Transverse colon (tissue), 4 donors: ENCODE results near the gene CPNE6. TPM values are rescaled to one million over a fixed set of nuclear protein-coding genes. Genes with fewer than 3 reads are reported as not detected.

Experiments used
- DNase-seq: peaks from one replicate; pipeline ENCODE4 v3.0.0-alpha.2; 2019
- H3K27ac ChIP-seq, 4 donors: fragments of 200-600 bp; sonication (generic); 2 replicates each; pipeline ENCODE4 v1.5.1; 2016 to 2018; ENCODE audit warnings: inconsistent platforms in 4 of 4
- H3K27me3 ChIP-seq: fragments of 200-600 bp; sonication (generic); 2 replicates; pipeline ENCODE4 v1.5.1; 2017; ENCODE audit warnings: inconsistent platforms
- H3K36me3 ChIP-seq, 4 donors: fragments of 200-600 bp; sonication (generic); 2 replicates each; pipeline ENCODE4 v1.5.1; 2017 to 2019; ENCODE audit warnings: inconsistent platforms in 4 of 4
- H3K4me1 ChIP-seq, 4 donors: fragments of 200-600 bp; sonication (generic); 2 replicates each; pipeline ENCODE4 v1.5.1; 2017 to 2020; ENCODE audit warnings: inconsistent platforms in 4 of 4
- H3K4me3 ChIP-seq, 4 donors: fragments of 200-600 bp; sonication (generic); 1 replicate in 1 of 4; 2 replicates in 3 of 4; pipeline versions ENCODE4 v1.5.1 to v1.6.1; 2017 to 2019; ENCODE audit warnings: inconsistent platforms in 4 of 4
- H3K9me3 ChIP-seq, 2 donors: fragments of 200-600 bp; sonication (generic); 2 replicates each; pipeline ENCODE4 v1.5.1; 2017 to 2019; ENCODE audit warnings: inconsistent platforms in 2 of 2
- EP300 ChIP-seq: sonication (generic); formaldehyde crosslinking; IDR thresholded peaks from one replicate; pipeline ENCODE4 v1.6.1; 2017; ENCODE audit warnings: antibody characterized with exemption, low read depth
- POLR2A ChIP-seq: fragments of 450-650 bp; IDR thresholded peaks from one replicate; pipeline ENCODE4 v1.6.1; 2016; ENCODE audit warnings: antibody characterized with exemption, mild to moderate bottlenecking, moderate library complexity
- POLR2AphosphoS5 ChIP-seq, 3 donors: sonication (generic); formaldehyde crosslinking; IDR thresholded peaks; one replicate each; pipeline ENCODE4 v1.6.1; 2016; ENCODE audit warnings: antibody characterized with exemption in 3 of 3
- WGBS, 2 donors: methylation state at CpG; one replicate each; pipeline ENCODE4 v1.1.5; 2018; ENCODE audit warnings: low coverage in 1 of 2; 5-methylcytosine and 5-hydroxymethylcytosine counted together
- in situ Hi-C, 4 donors: fragments of 200-750 bp; cut with MboI; loops; one replicate each; pipeline versions ENCODE4 v1.15.0 to v1.15.1; 2017; ENCODE audit warnings: low sequenced_read_pairs in 3 of 4, low pct_ligation_motif_present in 1 of 4, low pct_unique_long_range_greater_than_20kb in 1 of 4
- intact Hi-C: fragments of 100-400 bp; cut with DNase I; formaldehyde crosslinking; loops from one replicate; pipeline ENCODE4 v1.15.1; 2023; ENCODE audit warnings: low total_unique reads
- total RNA-seq, 4 donors: library from RNA; depleted of rRNA; stranded (reverse); fragments of >200 nt; gene quantifications; one replicate each; pipeline ENCODE4 v1.1.0, GENCODE V29; 2016
- TF ChIP-seq, protein P1 (sequence below), 5 experiments: fragments of 200-600 bp in 3 of 5; fragments of 450-650 bp in 2 of 5; sonication (generic) in 3 of 5; IDR thresholded peaks; 1 replicate in 2 of 5; 2 replicates in 3 of 5; pipeline ENCODE4 v1.5.1; 2016 to 2017; ENCODE audit warnings: antibody characterized with exemption in 5 of 5, inconsistent platforms in 3 of 5, mild to moderate bottlenecking in 2 of 5, moderate library complexity in 1 of 5

The CPNE6 gene
- total RNA-seq, 4 donors from 2014 or later, result 3.4 TPM; not detected in 3

DNA sequence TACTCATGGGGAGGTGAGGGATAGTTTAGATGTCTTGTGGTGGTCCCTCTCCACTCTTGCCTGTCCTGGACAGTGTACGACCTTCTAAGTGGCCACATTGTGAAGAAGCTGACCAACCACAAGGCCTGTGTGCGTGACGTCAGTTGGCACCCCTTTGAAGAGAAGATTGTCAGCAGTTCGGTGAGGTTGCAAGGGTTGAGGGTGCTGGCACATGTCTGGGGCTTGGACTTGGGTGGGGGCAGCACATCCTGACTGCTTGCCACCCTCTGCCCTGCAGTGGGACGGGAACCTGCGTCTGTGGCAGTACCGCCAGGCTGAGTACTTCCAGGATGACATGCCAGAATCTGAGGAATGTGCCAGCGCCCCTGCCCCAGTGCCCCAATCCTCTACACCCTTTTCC lies 51.5 kb downstream of the CPNE6 start:
- Histone ChIP-seq H3K4me3 (no peak overlapping the region), H3K27me3 (no peaks in the 10 kb centered on the region), H3K9me3 (no peaks in the 10 kb centered on the region), H3K27ac (no peak overlapping the region), H3K4me1 (no peaks in the 10 kb centered on the region), H3K36me3 (peaks cover 0 to 59% (median 24%) of the 10 kb centered on the region in 4 donors)
- intact Hi-C loops (no loop called here), in situ Hi-C loops (no loop called here)
- TF ChIP-seq POLR2A, result no peak
- DNase-seq, result no peak
- WGBS, 2 donors, result 91% methylated on average over 8 of the region's 8 CpGs; no CpG with 5 or more reads in 1 of the 2 donors

DNA sequence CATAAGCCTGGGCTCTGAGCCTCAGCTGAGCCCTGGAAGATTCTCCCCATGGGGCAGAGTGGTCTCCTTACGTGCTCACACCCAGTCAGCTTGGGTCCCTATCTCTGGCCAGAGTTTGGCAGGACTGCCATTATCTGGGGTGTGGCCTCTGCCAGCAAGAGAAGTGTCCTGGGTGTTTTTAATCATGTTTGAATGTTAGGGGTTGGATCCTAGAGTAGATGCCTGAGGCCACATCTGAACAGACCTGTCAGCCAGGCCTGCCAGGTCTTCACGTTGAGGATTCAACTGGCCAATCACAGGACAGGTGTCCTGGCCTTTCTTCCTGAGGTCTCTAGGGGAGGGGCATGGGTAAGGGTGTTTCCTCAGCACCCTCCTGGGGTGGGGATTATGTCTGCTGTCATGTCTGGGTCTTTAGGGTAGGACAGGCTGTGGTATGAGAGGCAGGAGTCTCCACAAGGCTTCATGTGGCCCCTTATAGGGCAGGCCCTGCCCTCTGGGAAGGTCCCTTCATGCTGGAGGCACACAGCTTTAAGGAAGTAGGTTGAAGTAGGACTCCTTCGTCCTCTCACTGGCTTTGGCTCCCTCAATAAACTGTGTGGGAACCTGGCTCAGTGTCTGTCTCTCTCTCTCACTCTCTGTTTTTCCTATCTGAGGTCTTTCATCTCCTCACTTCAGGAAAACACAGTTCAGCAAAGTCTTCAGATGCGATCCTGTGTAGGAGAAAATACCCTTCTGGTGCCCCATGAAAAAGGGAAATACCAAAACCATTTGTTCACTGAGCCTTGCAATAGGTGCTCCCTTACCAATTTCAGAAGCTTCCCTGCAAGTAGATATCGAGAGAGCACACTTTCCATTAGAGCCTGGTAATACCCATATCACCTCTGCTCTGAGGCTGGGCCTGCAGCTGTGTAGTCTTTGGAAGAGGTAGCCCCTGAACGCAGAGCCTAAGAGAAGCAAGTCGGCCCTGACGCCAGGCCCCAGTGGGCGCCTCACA lies 52.4 kb downstream of the CPNE6 start:
- Histone ChIP-seq H3K27ac (no peak overlapping the region), H3K9me3 (no peaks in the 10 kb centered on the region), H3K4me1 (no peaks in the 10 kb centered on the region), H3K4me3 (no peak overlapping the region), H3K27me3 (no peaks in the 10 kb centered on the region), H3K36me3 (peaks cover 0 to 51% (median 20%) of the 10 kb centered on the region in 4 donors)
- TF ChIP-seq POLR2AphosphoS5 (IDR thresholded peaks at IDR 0.05), result no peak
- no peak for TF ChIP-seq EP300
- TF ChIP-seq POLR2A, result no peak
- TF ChIP-seq, protein P1, sequence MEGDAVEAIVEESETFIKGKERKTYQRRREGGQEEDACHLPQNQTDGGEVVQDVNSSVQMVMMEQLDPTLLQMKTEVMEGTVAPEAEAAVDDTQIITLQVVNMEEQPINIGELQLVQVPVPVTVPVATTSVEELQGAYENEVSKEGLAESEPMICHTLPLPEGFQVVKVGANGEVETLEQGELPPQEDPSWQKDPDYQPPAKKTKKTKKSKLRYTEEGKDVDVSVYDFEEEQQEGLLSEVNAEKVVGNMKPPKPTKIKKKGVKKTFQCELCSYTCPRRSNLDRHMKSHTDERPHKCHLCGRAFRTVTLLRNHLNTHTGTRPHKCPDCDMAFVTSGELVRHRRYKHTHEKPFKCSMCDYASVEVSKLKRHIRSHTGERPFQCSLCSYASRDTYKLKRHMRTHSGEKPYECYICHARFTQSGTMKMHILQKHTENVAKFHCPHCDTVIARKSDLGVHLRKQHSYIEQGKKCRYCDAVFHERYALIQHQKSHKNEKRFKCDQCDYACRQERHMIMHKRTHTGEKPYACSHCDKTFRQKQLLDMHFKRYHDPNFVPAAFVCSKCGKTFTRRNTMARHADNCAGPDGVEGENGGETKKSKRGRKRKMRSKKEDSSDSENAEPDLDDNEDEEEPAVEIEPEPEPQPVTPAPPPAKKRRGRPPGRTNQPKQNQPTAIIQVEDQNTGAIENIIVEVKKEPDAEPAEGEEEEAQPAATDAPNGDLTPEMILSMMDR (IDR thresholded peaks at IDR 0.05), result no peak
- no peak for DNase-seq
- in situ Hi-C loops, result no loop called here
- WGBS, 2 donors, result 75 to 100% methylated on average over 1 to 9 of the region's 9 CpGs
- intact Hi-C loops, result no loop called here

GRCh38 chr14:24126939-24127338 lies 55.6 kb downstream of the CPNE6 start:
- in situ Hi-C loops, result no loop called here

GRCh38 chr14:24127673-24128072 lies 56.3 kb downstream of the CPNE6 start:
- in situ Hi-C loops, result no loop called here
- peaks cover 0 to 13% (median 3%) of the 10 kb centered on the region in 4 donors for H3K36me3 ChIP-seq
- WGBS, 2 donors, result 64 to 87% methylated on average over 2 of the region's 2 CpGs
- H3K27me3 ChIP-seq, result no peaks in the 10 kb centered on the region
- TF ChIP-seq POLR2AphosphoS5 (IDR thresholded peaks at IDR 0.05), result no peak
- TF ChIP-seq, protein P1 (IDR thresholded peaks at IDR 0.05), result no peak
- no peak for DNase-seq
- H3K27ac ChIP-seq, result no peak overlapping the region
- intact Hi-C loops, result no loop called here
- no peak overlapping the region for H3K4me3 ChIP-seq
- H3K9me3 ChIP-seq, result no peaks in the 10 kb centered on the region
- H3K4me1 ChIP-seq, result no peaks in the 10 kb centered on the region

More at GRCh38 chr14:24126939-24127338, 55.6 kb downstream of the CPNE6 start:
- Histone ChIP-seq H3K27ac (no peak overlapping the region), H3K4me1 (no peaks in the 10 kb centered on the region), H3K4me3 (no peak overlapping the region), H3K9me3 (no peaks in the 10 kb centered on the region), H3K36me3 (peaks cover 0 to 20% (median 6%) of the 10 kb centered on the region in 4 donors), H3K27me3 (no peaks in the 10 kb centered on the region)
- intact Hi-C loops, result no loop called here
- TF ChIP-seq, protein P1 (IDR thresholded peaks at IDR 0.05), result no peak
- no peak for TF ChIP-seq POLR2AphosphoS5 (IDR thresholded peaks at IDR 0.05)
- no peak for TF ChIP-seq POLR2A
- TF ChIP-seq EP300, result no peak
- DNase-seq, result no peak

Other genes starting within 250 kb of the CPNE6 start
- 10 to 100 TPM; 29.9 to 54.9 (median 42.6) TPM for gene DHRS4, start 117.8 kb upstream of the CPNE6 start, total RNA-seq
- gene DHRS4L2, start 82.6 kb upstream of the CPNE6 start, total RNA-seq, result 10 to 100 TPM; 18.1 to 38.9 (median 27.6) TPM
- gene CARMIL3, start 19.6 kb upstream of the CPNE6 start, total RNA-seq, result 1 to 10 TPM in 3 of 4 donors, under 1 TPM in 1; 0.20 to 4.1 (median 3.0) TPM
- 100 to 1,000 TPM in 3 of 4 donors, 10 to 100 TPM in 1; 74.4 to 238 (median 130) TPM for gene PCK2, start 22.7 kb downstream of the CPNE6 start, total RNA-seq
- 100 to 1,000 TPM in 3 of 4 donors, 10 to 100 TPM in 1; 86.4 to 267 (median 198) TPM for gene DCAF11, start 43.2 kb downstream of the CPNE6 start, total RNA-seq
- 1 to 10 TPM in 3 of 4 donors, not detected in 1; 1.1 to 2.9 (median 1.6) TPM for gene NRL, start 43.4 kb downstream of the CPNE6 start, total RNA-seq
- 1 to 10 TPM in 2 of 4 donors, not detected in 2; 1.4 to 1.6 TPM for gene FITM1, start 59.1 kb downstream of the CPNE6 start, total RNA-seq
- 100 to 1,000 TPM in 2 of 4 donors, 10 to 100 TPM in 2; 38.8 to 198 (median 132) TPM for gene PSME1, start 64.6 kb downstream of the CPNE6 start, total RNA-seq
- gene EMC9, start 70.0 kb downstream of the CPNE6 start, total RNA-seq, result 10 to 100 TPM in 2 of 4 donors, 1 to 10 TPM in 1, not detected in 1; 2.2 to 15.4 (median 12.3) TPM
- 10 to 100 TPM; 59.5 to 69.8 (median 68.5) TPM for gene PSME2, start 75.0 kb downstream of the CPNE6 start, total RNA-seq
- gene RNF31, start 75.9 kb downstream of the CPNE6 start, total RNA-seq, result 100 to 1,000 TPM in 1 of 4 donors, 10 to 100 TPM in 3; 56.7 to 258 (median 71.2) TPM
- gene IRF9, start 89.7 kb downstream of the CPNE6 start, total RNA-seq, result 10 to 100 TPM; 44.2 to 81.9 (median 52.4) TPM
- 100 to 1,000 TPM in 1 of 4 donors, 10 to 100 TPM in 3; 11.3 to 112 (median 31.2) TPM for gene REC8, start 100.5 kb downstream of the CPNE6 start, total RNA-seq
- gene IPO4, start 117.3 kb downstream of the CPNE6 start, total RNA-seq, result 10 to 100 TPM in 3 of 4 donors, 1 to 10 TPM in 1; 10.0 to 60.5 (median 37.3) TPM
- gene TM9SF1, start 123.9 kb downstream of the CPNE6 start, total RNA-seq, result 100 to 1,000 TPM in 1 of 4 donors, 10 to 100 TPM in 3; 32.9 to 127 (median 63.9) TPM
- not detected for gene TSSK4, start 134.1 kb downstream of the CPNE6 start, total RNA-seq
- 10 to 100 TPM in 3 of 4 donors, 1 to 10 TPM in 1; 7.0 to 81.3 (median 59.0) TPM for gene CHMP4A, start 141.9 kb downstream of the CPNE6 start, total RNA-seq
- 100 to 1,000 TPM in 1 of 4 donors, 10 to 100 TPM in 3; 11.1 to 116 (median 40.2) TPM for gene MDP1, start 144.5 kb downstream of the CPNE6 start, total RNA-seq
- 100 to 1,000 TPM in 1 of 4 donors, 10 to 100 TPM in 3; 42.2 to 113 (median 69.9) TPM for gene NEDD8, start 160.8 kb downstream of the CPNE6 start, total RNA-seq
- gene GMPR2, start 161.4 kb downstream of the CPNE6 start, total RNA-seq, result 10 to 100 TPM in 3 of 4 donors, 1 to 10 TPM in 1; 4.2 to 72.5 (median 46.3) TPM
- 100 to 1,000 TPM in 1 of 4 donors, 10 to 100 TPM in 3; 26.9 to 120 (median 42.2) TPM for gene TINF2, start 171.1 kb downstream of the CPNE6 start, total RNA-seq
- gene TGM1, start 191.6 kb downstream of the CPNE6 start, total RNA-seq, result 10 to 100 TPM in 1 of 4 donors, 1 to 10 TPM in 2, not detected in 1; 1.4 to 96.5 (median 2.2) TPM
- 100 to 1,000 TPM in 1 of 4 donors, 10 to 100 TPM in 3; 47.3 to 227 (median 53.0) TPM for gene RABGGTA, start 200.0 kb downstream of the CPNE6 start, total RNA-seq
- gene DHRS1, start 228.2 kb downstream of the CPNE6 start, total RNA-seq, result 100 to 1,000 TPM in 1 of 4 donors, 10 to 100 TPM in 3; 84.2 to 106 (median 94.6) TPM
- gene NOP9, start 228.3 kb downstream of the CPNE6 start, total RNA-seq, result 10 to 100 TPM; 18.8 to 20.9 (median 19.3) TPM
- 100 to 1,000 TPM in 1 of 4 donors, 10 to 100 TPM in 2, 1 to 10 TPM in 1; 6.7 to 168 (median 23.6) TPM for gene CIDEB, start 236.4 kb downstream of the CPNE6 start, total RNA-seq
- gene LTB4R2, start 238.6 kb downstream of the CPNE6 start, total RNA-seq, result 10 to 100 TPM in 1 of 4 donors, 1 to 10 TPM in 3; 4.4 to 81.5 (median 7.1) TPM
- gene LTB4R, start 239.9 kb downstream of the CPNE6 start, total RNA-seq, result 1 to 10 TPM; 1.1 to 8.3 (median 6.2) TPM